ENCODE results near the gene PPIH.

GRCh38 chr1:42698081-42698813, 40.0 kb downstream of the PPIH start:
- no peak for TF ChIP-seq CTCF (CRISPR knock-in tag; IDR thresholded peaks at IDR 0.05)
- TF ChIP-seq ZBTB21 (CRISPR knock-in tag; IDR thresholded peaks at IDR 0.05): no peak
